ENCODE data around the gene SLC2A3.
A peak's percentile ranks its signal among the peaks of the same experiment; 100 is the strongest.
"Not testable (repeated sequence)": the region's sequence is repeated elsewhere in the genome, so short reads cannot be mapped to it uniquely, and the experiment has no call there.

The SLC2A3 gene

DNA sequence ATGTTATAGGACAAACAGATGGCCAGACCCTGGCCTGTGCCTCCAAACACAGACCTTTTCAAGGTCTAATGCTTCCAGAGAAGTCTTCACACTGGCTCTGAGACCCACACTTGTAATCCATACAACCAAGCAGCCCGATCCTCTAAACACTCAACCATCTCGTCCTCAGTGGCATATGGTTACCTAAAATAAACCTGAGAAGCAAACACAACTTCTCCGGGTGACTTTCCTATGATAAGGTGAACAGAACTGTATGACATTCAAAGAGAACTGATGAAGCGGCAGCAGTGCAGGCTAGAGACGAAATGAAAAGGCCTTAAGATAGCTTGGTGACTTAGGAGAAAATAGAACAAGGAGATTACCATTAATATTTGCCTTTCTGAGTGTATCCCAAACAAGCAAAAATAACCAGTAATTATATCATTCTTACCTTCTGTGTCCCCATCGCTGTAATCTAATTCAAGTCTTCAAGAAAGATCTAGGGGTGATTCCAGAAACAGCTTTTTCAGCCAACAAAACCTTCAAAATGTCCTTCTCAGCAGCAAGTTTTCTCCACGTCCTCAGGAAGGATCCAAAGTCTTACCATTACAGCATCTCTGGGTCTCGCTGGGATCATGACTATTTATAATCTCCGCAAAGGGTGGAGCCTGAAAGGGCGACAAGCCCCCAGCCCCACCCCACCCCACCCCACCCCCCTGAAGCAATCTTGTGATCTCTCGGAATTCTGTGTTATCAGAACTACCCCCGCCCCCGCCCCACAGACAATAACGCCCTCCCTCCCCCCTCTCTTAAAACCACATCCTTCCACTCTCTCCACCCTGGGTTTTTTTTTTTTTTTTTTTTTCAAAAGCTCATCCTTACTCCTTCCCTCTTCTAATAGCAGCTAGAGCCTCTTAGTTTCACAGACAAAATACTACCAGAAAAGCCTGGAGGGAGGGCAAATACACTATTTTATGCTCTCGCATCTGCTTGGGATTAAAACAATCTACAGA, at the start of gene SLC2A3:
TSS of gene SLC2A3 (minus strand) at position 598 of the 992 bp plus-strand sequence. CDS start at position 445, 153 bp downstream.
- peak; percentile 90 for DNase-seq

DNA sequence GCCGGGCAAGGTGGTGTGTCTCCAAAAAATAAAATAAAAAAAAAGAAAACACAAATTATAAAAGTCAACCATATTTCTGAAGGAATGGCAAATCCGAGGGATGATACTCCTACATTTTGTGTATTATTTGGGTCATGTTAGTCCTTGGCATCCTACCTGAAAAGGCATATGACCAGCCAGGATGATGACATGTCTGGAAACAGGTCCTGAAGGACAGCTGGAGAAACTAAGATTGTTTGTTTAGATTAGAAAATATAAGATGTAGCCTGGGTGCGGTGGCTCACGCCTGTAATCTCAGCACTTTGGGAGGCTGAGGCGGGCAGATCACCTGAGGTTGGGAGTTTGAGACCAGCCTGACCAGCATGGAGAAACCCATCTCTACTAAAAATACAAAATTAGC, 48.9 kb upstream of the SLC2A3 start:
- no peak for DNase-seq

DNA sequence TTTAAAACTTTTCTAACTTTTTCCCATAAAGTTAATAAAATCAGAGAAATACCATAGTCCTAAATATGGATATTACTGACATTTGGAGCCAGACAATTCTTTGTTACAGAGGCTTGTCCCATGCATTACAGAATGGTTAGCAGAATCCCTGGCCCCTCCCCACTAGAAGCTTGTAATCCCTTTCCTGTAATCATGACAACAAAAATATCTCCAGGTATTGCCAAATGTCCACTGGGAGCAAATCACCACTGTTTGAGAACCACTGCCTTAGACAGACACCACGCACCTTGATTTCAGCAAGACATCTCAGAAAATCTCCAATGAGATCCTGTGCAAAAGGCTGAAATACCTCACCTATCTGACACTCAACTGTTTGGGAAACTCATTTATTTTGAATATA, 47.5 kb upstream of the SLC2A3 start:
- DNase-seq = not testable (repeated sequence)

DNA sequence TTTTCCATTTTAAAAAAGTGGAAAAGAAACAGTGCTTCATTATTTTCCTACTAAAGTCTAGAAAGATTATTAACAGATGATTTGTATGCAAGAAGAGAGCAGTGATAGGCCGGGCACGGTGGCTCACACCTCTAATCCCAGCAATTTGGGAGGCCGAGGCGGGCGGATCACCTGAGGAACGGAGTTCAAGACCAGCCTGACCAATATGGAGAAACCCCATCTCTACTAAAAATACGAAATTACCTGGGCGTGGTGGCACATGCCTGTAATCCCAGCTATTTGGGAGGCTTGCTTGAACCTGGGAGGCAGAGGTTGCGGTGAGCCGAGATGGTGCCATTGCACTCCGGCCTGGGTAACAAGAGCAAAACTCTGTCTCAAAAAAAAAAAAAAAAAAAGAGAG, 47.0 kb upstream of the SLC2A3 start:
- not testable (repeated sequence) for DNase-seq

DNA sequence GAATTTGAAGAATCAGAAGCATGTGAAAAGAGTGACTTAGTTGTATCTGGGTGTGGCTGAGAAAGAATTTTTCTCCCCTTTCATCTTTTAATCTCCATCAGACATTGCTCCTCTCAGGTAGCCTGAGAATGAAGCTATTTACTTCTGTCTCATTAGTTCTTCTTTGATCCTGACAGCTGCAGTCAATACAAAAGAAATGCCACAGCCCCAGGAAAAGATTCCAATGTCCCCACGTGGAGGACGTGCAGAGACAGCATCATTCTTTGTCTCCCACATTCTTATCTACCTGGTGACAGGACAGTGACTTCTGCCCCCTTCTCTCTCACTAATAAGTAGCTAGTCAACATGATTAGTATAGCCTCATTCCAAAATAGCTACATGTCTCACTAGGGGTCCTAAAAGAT, 46.3 kb upstream of the SLC2A3 start:
- DNase-seq = not testable (repeated sequence)

DNA sequence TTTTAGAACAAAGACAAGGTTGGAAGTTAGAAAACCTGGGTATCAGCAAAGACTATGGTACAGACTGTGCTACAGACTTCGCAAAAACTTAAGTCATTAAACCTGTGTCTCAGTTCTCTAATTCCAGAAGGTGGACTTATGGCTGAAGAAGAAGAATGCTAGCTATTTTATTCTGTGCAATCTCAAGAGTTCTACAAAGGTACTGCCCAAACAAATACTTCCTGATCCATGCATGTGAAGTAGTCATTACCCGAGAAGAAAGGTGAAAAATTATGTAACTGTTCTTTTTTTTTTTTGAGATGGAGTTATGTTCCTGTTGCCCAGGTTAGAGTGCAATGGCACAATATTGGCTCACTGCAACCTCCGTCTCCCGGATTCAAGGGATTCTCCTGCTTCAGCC, 45.5 kb upstream of the SLC2A3 start:
- DNase-seq = no peak

DNA sequence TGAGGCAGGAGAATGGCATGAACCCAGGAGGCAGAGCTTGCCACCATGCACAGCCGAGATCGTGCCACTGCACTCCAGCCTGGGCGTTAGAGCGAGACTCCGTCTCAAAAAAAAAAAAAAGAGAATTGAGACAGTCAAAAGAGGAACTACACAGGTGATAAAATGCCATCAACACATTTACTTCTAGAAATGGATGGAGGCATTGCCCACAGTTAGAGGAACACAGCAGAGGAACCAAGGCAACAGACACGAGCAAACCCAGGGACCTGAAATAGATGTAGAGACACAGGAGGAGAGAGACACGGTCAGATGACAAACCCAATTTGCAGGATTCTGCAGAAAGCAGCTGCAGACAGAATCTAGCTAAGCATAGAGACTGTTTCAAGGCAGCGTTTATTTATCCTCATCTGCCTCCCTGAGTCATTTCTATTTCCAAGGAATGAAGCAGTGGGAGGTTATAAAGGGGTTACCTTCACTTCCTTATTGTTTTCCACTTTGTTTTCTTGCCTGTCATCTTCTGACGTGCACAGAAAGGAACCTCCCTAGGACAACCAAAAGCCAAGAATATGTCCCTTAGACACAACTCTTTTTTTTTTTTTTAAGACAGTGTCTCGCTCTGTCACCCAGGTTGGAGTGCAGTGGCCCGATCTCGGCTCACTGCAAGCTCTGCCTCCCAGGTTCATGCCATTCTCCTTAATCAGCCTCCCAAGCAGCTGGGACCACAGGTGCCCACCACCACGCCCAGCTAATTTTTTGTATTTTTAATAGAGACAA, 41.6 kb upstream of the SLC2A3 start:
- DNase-seq = not testable (repeated sequence)

- DNase-seq = no peak
These were observed 37.5 kb upstream of the SLC2A3 start for GRCh38 chr12:7973457-7973825.

DNA sequence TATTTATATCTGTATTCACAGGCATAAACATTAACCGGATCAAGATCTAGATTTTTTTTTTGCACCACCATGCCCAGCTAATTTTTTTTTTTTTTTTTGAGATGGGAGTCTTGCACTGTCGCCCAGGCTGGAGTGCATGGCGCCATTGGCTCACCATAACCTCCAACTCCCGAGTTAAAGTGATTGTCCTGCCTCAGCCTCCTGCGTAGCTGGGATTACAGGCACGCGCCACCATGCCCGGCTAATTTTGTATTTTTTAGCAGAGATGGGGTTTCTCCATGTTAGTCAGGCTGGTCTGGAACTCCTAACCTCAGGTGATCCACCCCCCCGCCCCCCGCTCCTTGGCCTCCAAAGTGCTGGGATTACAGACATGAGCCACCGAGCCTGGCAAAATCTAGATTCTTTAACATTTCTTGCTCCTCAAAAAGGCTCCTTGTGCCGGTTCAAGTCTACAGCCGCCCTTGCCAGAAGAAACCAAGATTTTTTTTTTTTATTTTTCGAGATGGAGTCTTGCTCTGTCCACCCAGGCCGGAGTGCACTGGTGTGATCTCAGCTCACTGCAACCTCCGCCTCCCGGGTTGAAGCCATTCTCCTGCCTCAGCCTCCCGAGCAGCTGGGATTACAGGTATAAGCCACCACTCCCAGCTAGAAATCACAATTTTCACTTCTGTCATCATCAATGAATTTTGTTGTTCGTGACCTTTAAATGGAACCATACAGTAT, 36.9 kb upstream of the SLC2A3 start:
- DNase-seq = no peak

- DNase-seq = not testable (repeated sequence)
These were observed 36.3 kb upstream of the SLC2A3 start for GRCh38 chr12:7972269-7972668.

GRCh38 chr12:7971765-7972164, 35.8 kb upstream of the SLC2A3 start:
- not testable (repeated sequence) for DNase-seq

DNA sequence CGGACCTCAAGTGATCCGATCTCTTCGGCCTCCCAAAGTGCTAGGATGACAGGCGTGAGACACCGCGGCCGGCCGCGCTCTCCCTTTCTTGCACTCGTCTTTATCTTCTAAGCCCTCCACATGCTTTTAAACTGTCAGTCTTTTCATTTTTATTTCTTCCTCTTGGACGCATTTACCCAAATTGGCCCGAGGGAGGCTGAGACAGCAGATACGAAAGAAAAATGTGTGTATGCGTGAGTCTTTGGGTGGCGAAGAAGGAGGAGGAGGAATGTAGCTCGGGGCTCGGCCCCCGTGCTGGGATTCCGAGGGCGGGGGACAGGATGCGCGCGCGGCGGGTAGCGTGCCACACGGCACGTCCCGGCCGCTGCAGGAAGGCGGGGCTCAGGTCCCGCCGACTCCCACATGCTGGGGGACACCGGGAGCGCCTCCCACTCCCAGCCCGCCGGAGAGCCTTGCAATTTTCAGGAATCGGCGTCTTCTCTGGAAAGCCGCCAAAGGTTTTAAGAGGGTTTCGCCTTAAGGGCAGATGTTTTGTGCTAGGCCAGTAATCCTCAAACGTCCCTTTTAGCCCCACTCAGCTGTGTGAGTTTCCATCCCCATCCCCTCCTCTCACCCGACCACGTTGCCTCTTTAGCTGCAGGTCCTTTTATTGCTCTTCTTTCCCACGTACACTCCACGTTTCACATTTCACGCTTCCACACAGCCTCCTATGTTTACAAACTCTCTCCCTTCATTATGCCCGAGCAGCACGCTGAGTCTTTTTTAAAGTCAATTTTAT, 34.7 kb upstream of the SLC2A3 start:
- peak; percentile 98 for DNase-seq

GRCh38 chr12:7966563-7966962, 30.6 kb upstream of the SLC2A3 start:
- DNase-seq = no peak

- not testable (repeated sequence) for DNase-seq
These were observed 28.7 kb upstream of the SLC2A3 start for GRCh38 chr12:7964669-7965068.

DNA sequence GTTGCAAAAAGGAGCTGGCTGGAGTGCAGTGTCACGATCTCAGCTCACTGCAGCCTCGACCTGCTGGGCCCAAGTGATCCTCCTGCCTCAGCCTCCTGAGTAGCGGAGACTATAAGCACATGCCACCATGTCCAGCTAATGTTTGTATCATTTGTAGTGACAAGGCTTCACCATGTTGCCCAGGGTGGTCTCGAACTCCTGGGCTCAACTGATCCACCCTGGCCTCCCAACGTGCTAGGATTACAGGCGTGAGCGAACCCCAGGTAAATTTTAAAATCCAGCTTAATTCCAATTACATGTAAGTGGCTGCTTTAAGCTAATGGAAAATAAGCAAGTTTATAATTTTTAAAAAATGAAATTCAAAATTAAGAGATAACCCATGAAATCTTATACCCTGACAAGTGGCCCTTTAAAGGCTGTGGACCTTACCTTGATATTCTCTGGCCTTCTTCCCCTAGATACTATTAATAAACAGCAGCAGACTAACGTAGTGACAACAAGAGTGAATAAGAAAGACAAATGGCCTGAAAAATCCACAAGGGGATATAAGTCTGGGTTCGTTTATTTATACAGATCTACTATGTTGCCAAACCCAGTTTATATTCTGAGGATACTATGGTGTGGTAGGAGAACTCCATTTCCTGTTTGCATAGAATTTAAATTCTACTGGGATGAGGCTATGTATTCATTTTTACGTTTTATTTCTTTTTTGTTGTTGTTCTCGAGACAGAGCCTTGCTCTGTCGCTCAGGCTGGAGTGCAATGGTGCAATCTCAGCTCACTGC, 25.6 kb upstream of the SLC2A3 start:
- DNase-seq = no peak

DNA sequence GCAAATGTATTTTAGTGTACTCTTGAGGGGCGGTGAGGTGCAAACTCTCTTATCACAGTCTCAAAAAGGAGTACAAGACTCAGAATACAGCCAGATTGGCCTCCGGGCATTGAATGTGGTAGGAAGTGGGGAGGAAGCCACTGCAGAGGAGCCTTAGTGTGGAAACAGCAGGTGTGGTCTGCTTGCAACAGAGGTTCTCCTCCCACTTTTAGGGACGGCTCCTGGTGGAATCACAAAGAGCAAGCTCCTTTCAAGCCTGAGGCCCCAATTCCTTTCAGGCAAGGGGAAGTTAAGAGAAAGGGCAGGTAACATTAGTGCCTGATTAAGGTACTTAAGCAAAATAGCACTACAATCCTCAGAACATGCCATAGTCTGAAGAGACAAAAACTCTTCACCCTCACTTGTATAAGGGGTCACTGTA, 23.7 kb upstream of the SLC2A3 start:
- no peak for DNase-seq

DNA sequence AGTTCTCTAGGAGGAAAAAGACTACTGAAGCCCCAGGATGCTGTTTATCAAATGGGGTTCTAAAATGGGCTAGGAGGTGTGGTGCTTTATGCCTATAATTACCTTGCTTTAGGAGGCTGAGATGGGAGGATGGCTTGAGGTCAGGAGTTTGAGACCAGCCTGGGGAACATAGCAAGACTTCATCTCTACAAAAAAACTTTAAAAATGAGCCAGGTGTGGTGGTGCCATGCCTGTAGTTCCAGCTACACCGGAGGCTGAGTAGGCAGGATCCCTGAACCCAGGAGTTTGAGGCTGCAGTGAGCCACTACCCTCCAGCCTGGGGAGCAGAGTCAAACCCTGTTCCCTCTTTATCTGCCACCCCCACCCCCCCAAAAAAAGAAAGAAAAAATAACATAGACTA, 23.3 kb upstream of the SLC2A3 start:
- DNase-seq = no peak

DNA sequence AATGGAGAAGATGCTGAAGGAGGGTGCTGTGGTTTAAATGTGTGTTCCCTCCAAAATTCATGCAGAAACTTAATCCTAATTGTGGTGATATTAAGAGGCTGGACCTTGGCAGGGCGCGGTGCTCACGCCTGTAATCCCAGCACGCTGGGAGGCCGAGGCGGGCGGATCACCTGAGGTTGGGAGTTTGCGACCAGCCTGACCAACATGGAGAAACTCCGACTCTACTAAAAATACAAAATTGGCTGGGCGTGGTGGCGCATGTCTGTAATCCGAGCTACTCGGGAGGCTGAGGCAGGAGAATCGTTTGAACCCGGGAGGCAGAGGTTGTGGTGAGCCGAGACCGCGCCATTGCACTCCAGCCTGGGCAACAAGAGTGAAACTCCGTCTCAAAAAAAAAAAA, 18.9 kb upstream of the SLC2A3 start:
- DNase-seq = not testable (repeated sequence)

DNA sequence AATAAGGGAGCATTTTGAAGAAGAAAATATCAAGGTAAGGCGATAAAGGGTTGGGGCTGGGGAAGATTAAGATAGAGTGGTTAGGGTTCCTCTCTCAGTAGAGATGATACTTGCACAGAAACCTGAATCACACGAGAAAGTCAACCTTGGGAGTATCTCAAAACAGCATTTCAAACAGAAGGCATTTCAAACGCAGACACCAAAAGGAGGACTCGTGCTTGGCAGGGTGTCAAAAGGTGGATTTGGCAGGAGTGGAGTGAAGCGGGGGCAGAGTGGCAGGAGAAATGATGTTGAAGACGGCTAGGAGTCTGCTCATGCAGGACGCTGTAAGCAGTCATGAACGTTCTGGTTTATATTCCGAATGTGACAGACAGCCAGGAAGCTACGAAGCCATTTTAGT, 18.4 kb upstream of the SLC2A3 start:
- not testable (repeated sequence) for DNase-seq

GRCh38 chr12:7953912-7954311, 17.9 kb upstream of the SLC2A3 start:
- DNase-seq = peak; percentile 9

DNA sequence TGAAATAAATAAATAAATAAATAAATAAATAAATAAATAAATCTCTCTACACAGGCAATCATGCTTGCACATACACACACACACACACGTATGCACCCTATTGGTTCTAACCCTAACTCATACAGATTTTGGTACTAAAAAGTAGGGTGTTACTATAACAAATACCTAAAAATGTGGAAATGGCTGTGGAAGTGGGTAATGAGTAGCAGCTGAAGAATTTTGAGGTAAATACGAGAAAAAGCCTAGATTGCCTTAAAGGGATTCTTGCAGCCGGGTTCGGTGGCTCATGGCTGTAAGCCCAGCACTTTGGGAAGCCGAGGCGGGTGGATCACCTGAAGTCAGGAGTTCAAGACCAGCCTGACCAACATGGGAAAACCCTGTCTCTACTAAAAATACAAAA, 15.7 kb upstream of the SLC2A3 start:
- no peak for DNase-seq

Data from NCI-H82 (cell line).